MM.1S (cell line): Measurements from ENCODE around the gene SERPINB8.

Experiments used
- DNase-seq: peaks from one replicate; pipeline ENCODE4 v3.0.0-alpha.2; 2015
- H2AFZ ChIP-seq: fragments of 300-600 bp; sonication (generic); 2 replicates; pipeline ENCODE4 v1.6.0; 2016; ENCODE audit warnings: antibody characterized with exemption, low read length
- H3F3A ChIP-seq: fragments of 300-600 bp; sonication (generic); 2 replicates; pipeline ENCODE4 v1.6.1; 2016; ENCODE audit warnings: mild to moderate bottlenecking, antibody characterized with exemption, low read length, moderate library complexity, mixed read lengths; ENCODE audit not compliant: insufficient read depth
- H3K27ac ChIP-seq: fragments of 300-600 bp; sonication (generic); 2 replicates; pipeline ENCODE4 v1.5.1; 2016; ENCODE audit warnings: mild to moderate bottlenecking, low read length
- H3K27me3 ChIP-seq: fragments of 300-600 bp; sonication (generic); replicated peaks from 2 replicates; pipeline ENCODE4 v1.6.0; 2016; ENCODE audit warnings: low read length; ENCODE audit not compliant: insufficient read depth
- H3K36me3 ChIP-seq: fragments of 300-600 bp; sonication (generic); replicated peaks from 2 replicates; pipeline ENCODE4 v1.6.1; 2016; ENCODE audit warnings: mild to moderate bottlenecking, low read length, mixed read lengths; ENCODE audit not compliant: insufficient read depth
- H3K4me1 ChIP-seq: fragments of 300-600 bp; sonication (generic); 2 replicates; pipeline ENCODE4 v1.6.1; 2016; ENCODE audit warnings: low read length, mixed read lengths
- H3K4me2 ChIP-seq: fragments of 300-600 bp; sonication (generic); 2 replicates; pipeline ENCODE4 v1.6.0; 2016; ENCODE audit warnings: low read depth, low read length
- H3K4me3 ChIP-seq: fragments of 300-600 bp; sonication (generic); 2 replicates; pipeline ENCODE4 v1.5.1; 2016; ENCODE audit warnings: low read length, mixed read lengths
- H3K79me2 ChIP-seq: fragments of 300-600 bp; sonication (generic); 2 replicates; pipeline ENCODE4 v1.6.1; 2016; ENCODE audit warnings: mixed run types, low read length, mixed read lengths
- H3K9ac ChIP-seq: fragments of 300-600 bp; sonication (generic); 2 replicates; pipeline ENCODE4 v1.6.1; 2016; ENCODE audit warnings: low read length, mixed read lengths
- H3K9me2 ChIP-seq: fragments of 300-600 bp; sonication (generic); replicated peaks from 2 replicates; pipeline ENCODE4 v1.6.1; 2016; ENCODE audit warnings: mild to moderate bottlenecking, low read length, mixed read lengths; ENCODE audit not compliant: insufficient read depth
- H3K9me3 ChIP-seq: fragments of 300-600 bp; sonication (generic); replicated peaks from 2 replicates; pipeline ENCODE4 v1.6.1; 2016; ENCODE audit warnings: mild to moderate bottlenecking, low read length, mixed read lengths; ENCODE audit not compliant: insufficient read depth
- H4K20me1 ChIP-seq: fragments of 300-600 bp; sonication (generic); 2 replicates; pipeline ENCODE4 v1.6.1; 2016; ENCODE audit warnings: mild to moderate bottlenecking, low read length, moderate library complexity, mixed read lengths; ENCODE audit not compliant: insufficient read depth
- EZH2 ChIP-seq: fragments of 300-600 bp; sonication (generic); optimal IDR thresholded peaks from 2 replicates; pipeline ENCODE3; 2017; ENCODE audit warnings: low read depth, mild to moderate bottlenecking, antibody characterized with exemption, low read length, mixed read lengths
- EZH2phosphoT487 ChIP-seq: fragments of 300-600 bp; sonication (generic); IDR thresholded peaks from 2 replicates; pipeline ENCODE4 v1.6.1; 2018; ENCODE audit warnings: antibody characterized with exemption, low read length
- TF ChIP-seq, protein P1 (sequence below): fragments of 300-600 bp; sonication (generic); IDR thresholded peaks from 2 replicates; pipeline ENCODE4 v1.5.1; 2016; ENCODE audit warnings: antibody characterized with exemption, low read length, mixed read lengths

Gene SERPINB8

GRCh38 chr18:63974991-63975390, 5.1 kb downstream of the SERPINB8 start:
- Histone ChIP-seq H3K27me3 (no peaks in the 10 kb centered on the region), H3F3A (no peaks in the 10 kb centered on the region), H3K9me2 (no peaks in the 10 kb centered on the region), H3K79me2 (no peaks in the 10 kb centered on the region), H3K4me1 (0 out of 2 replicates have a peak, but pooled peaks cover 5% of the 10 kb centered on the region), H3K36me3 (no peaks in the 10 kb centered on the region), H4K20me1 (no peaks in the 10 kb centered on the region), H3K9me3 (no peaks in the 10 kb centered on the region), H2AFZ (0 out of 2 replicates have a peak overlapping the region, but pooled peaks have one; percentile 11), H3K4me2 (no peak overlapping the region), H3K4me3 (no peak overlapping the region), H3K27ac (no peak overlapping the region), H3K9ac (no peak overlapping the region)
- TF ChIP-seq EZH2phosphoT487 (no peak), EZH2 (no peak)
- TF ChIP-seq, protein P1, sequence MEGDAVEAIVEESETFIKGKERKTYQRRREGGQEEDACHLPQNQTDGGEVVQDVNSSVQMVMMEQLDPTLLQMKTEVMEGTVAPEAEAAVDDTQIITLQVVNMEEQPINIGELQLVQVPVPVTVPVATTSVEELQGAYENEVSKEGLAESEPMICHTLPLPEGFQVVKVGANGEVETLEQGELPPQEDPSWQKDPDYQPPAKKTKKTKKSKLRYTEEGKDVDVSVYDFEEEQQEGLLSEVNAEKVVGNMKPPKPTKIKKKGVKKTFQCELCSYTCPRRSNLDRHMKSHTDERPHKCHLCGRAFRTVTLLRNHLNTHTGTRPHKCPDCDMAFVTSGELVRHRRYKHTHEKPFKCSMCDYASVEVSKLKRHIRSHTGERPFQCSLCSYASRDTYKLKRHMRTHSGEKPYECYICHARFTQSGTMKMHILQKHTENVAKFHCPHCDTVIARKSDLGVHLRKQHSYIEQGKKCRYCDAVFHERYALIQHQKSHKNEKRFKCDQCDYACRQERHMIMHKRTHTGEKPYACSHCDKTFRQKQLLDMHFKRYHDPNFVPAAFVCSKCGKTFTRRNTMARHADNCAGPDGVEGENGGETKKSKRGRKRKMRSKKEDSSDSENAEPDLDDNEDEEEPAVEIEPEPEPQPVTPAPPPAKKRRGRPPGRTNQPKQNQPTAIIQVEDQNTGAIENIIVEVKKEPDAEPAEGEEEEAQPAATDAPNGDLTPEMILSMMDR = peak; percentile 44
- DNase-seq = no peak

DNA sequence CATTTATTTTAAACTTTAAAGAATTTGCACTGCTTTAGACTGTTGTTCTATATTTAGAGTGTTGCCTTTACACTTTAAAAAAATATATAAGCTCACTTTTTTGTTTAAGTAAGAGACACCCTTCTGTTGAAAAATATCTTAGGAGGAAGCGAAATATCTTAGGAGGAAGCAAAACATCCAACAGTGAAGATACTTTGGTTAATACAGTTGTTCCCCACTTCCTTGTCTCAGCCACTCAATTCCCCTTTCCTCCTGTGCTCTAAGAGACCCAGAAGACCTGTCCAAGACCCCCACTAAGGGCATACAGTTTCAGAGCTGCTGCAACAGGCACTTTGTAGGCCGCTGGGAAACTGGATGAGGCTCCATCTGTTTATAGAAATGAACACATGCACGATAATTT, 5.7 kb downstream of the SERPINB8 start:
- Histone ChIP-seq H3K4me2 (no peak overlapping the region), H3K79me2 (no peaks in the 10 kb centered on the region), H3F3A (no peaks in the 10 kb centered on the region), H3K9me2 (no peaks in the 10 kb centered on the region), H3K4me1 (0 out of 2 replicates have a peak, but pooled peaks cover 6% of the 10 kb centered on the region), H3K27me3 (no peaks in the 10 kb centered on the region), H3K4me3 (no peak overlapping the region), H4K20me1 (no peaks in the 10 kb centered on the region), H2AFZ (0 out of 2 replicates have a peak overlapping the region, but pooled peaks have one; percentile 11), H3K36me3 (no peaks in the 10 kb centered on the region), H3K9ac (no peak overlapping the region), H3K9me3 (no peaks in the 10 kb centered on the region), H3K27ac (no peak overlapping the region)
- DNase-seq = no peak
- no peak for TF ChIP-seq EZH2
- TF ChIP-seq, protein P1 = no peak
- TF ChIP-seq EZH2phosphoT487 = no peak

DNA sequence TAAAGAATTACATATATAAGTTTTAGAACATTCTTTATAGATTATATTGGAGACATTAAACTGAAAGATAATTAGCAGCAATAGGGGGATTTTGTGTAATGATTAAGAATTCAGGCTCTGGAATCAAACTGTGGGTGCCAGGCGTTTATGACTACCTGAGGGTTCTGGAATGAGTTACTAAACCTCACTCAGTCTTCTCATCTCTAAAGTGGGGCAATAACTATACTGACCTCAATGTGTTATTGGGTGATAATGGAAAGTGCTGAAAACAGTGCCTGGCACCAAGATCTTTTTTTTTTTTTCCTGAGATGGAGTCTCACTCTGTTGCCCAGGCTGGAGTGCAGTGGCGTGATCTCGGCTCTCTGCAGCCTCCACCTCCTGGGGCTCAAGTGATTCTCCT, 7.2 kb downstream of the SERPINB8 start:
- no peak overlapping the region for H3K4me2 ChIP-seq
- no peaks in the 10 kb centered on the region for H3K36me3 ChIP-seq
- H3K9me3 ChIP-seq = no peaks in the 10 kb centered on the region
- H2AFZ ChIP-seq = no peak overlapping the region
- H4K20me1 ChIP-seq = no peaks in the 10 kb centered on the region
- H3K27ac ChIP-seq = no peak overlapping the region
- no peak overlapping the region for H3K4me3 ChIP-seq
- no peak overlapping the region for H3K9ac ChIP-seq
- 0 out of 2 replicates have a peak, but pooled peaks cover 6% of the 10 kb centered on the region for H3K4me1 ChIP-seq
- H3K79me2 ChIP-seq = no peaks in the 10 kb centered on the region
- no peaks in the 10 kb centered on the region for H3K9me2 ChIP-seq
- TF ChIP-seq EZH2 = no peak
- TF ChIP-seq, protein P1 = no peak
- no peak for TF ChIP-seq EZH2phosphoT487
- no peaks in the 10 kb centered on the region for H3F3A ChIP-seq
- no peak for DNase-seq
- H3K27me3 ChIP-seq = no peaks in the 10 kb centered on the region
